ENCODE results near the gene PCYT2. TPM values are rescaled to one million over a fixed set of nuclear protein-coding genes. Genes with fewer than 3 reads are reported as not detected.
"Not testable (repeated sequence)": the region's sequence is repeated elsewhere in the genome, so short reads cannot be mapped to it uniquely, and the experiment has no call there.

The PCYT2 gene
- total RNA-seq, 4 donors from 2014 or later: 37.2 to 424 (median 77.1) TPM

DNA sequence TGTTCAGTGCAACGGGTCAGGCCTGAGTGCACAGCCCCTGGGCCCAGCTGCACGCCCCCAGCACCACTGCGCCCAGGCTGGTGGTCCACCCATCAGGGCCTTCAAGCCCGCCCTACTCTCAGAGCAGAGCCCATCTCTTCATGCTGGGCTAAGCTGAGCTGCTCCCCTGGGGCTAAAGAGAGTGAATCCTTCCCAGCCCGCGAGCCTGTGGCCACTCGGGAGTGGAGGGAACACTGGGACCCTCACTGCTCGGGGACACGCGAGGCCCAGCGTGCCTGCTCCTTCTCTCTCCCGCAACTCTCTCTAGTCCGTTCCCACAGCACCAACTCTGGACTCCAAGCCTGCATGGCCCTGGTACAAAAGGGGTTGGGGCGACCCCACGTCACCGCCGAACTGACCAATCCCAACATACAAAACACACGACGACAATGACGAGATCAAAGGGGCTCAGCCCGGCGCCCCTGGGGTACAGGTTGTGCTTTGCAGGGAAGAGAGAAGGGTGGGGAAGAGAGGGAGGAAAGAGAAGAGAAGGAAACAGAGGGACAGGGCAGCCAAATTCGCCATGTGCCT lies 10.9 kb upstream of the PCYT2 start:
- in situ Hi-C loops (cut with MboI; ENCODE audit: low pct_ligation_motif_present in 1 of 4, low pct_unique_long_range_greater_than_20kb in 1 of 4, low sequenced_read_pairs in 3 of 4): no loop called here
- Histone ChIP-seq H3K9me3 (no peaks in the 10 kb centered on the region), H3K4me1 (peaks cover 32 to 83% (median 74%) of the 10 kb centered on the region in 4 donors), H3K27me3 (no peaks in the 10 kb centered on the region), H3K36me3 (peaks cover 0 to 7% (median 1%) of the 10 kb centered on the region in 4 donors), H3K27ac (peak overlapping the region in 3 of 4 donors; percentile 75 to 99 (median 97)), H3K4me3 (no peak overlapping the region)
- DNase-seq: no peak
- TF ChIP-seq, protein P1, sequence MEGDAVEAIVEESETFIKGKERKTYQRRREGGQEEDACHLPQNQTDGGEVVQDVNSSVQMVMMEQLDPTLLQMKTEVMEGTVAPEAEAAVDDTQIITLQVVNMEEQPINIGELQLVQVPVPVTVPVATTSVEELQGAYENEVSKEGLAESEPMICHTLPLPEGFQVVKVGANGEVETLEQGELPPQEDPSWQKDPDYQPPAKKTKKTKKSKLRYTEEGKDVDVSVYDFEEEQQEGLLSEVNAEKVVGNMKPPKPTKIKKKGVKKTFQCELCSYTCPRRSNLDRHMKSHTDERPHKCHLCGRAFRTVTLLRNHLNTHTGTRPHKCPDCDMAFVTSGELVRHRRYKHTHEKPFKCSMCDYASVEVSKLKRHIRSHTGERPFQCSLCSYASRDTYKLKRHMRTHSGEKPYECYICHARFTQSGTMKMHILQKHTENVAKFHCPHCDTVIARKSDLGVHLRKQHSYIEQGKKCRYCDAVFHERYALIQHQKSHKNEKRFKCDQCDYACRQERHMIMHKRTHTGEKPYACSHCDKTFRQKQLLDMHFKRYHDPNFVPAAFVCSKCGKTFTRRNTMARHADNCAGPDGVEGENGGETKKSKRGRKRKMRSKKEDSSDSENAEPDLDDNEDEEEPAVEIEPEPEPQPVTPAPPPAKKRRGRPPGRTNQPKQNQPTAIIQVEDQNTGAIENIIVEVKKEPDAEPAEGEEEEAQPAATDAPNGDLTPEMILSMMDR (IDR thresholded peaks at IDR 0.05): no peak
- TF ChIP-seq POLR2A (IDR thresholded peaks at IDR 0.05) (no peak), EP300 (IDR thresholded peaks at IDR 0.05; ENCODE audit: low read depth) (no peak), POLR2AphosphoS5 (IDR thresholded peaks at IDR 0.05) (no peak)
- intact Hi-C loops (cut with DNase I; ENCODE audit: low total_unique reads): no loop called here
- WGBS, 2 donors (ENCODE audit: low coverage in 1 of 2): 95% methylated on average over 7 to 23 of the region's 23 CpGs

DNA sequence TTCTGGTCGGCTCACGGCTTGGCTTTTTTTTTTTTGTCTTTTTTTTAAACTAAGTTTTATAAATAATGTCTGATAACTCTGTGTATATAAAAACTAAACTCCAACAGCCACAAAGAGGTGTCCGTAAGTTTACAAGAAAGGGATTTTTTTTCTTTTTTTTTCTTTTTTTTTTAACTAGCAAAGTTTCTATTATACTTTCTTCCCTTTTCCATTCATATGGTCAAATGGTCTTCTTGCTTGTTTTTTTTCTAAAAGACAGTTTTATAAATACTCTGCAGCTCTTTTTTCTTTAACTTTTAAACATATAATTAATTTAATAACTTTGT lies 10.3 kb upstream of the PCYT2 start:
- no peak for DNase-seq
- Histone ChIP-seq H3K4me1 (peaks cover 38 to 89% (median 80%) of the 10 kb centered on the region in 4 donors), H3K36me3 (peaks cover 0 to 7% (median 1%) of the 10 kb centered on the region in 4 donors), H3K27me3 (no peaks in the 10 kb centered on the region), H3K4me3 (no peak overlapping the region), H3K9me3 (no peaks in the 10 kb centered on the region), H3K27ac (peak overlapping the region in 2 of 4 donors; percentile 0 to 7)
- TF ChIP-seq POLR2A (IDR thresholded peaks at IDR 0.05): no peak
- TF ChIP-seq, protein P1 (IDR thresholded peaks at IDR 0.05): no peak
- no peak for TF ChIP-seq EP300 (IDR thresholded peaks at IDR 0.05; ENCODE audit: low read depth)
- no peak for TF ChIP-seq POLR2AphosphoS5 (IDR thresholded peaks at IDR 0.05)
- WGBS, 2 donors (ENCODE audit: low coverage in 1 of 2): 81 to 84% methylated on average over 3 of the region's 3 CpGs
- in situ Hi-C loops (cut with MboI; ENCODE audit: low pct_ligation_motif_present in 1 of 4, low pct_unique_long_range_greater_than_20kb in 1 of 4, low sequenced_read_pairs in 3 of 4) (no loop called here), intact Hi-C loops (cut with DNase I; ENCODE audit: low total_unique reads) (no loop called here)

DNA sequence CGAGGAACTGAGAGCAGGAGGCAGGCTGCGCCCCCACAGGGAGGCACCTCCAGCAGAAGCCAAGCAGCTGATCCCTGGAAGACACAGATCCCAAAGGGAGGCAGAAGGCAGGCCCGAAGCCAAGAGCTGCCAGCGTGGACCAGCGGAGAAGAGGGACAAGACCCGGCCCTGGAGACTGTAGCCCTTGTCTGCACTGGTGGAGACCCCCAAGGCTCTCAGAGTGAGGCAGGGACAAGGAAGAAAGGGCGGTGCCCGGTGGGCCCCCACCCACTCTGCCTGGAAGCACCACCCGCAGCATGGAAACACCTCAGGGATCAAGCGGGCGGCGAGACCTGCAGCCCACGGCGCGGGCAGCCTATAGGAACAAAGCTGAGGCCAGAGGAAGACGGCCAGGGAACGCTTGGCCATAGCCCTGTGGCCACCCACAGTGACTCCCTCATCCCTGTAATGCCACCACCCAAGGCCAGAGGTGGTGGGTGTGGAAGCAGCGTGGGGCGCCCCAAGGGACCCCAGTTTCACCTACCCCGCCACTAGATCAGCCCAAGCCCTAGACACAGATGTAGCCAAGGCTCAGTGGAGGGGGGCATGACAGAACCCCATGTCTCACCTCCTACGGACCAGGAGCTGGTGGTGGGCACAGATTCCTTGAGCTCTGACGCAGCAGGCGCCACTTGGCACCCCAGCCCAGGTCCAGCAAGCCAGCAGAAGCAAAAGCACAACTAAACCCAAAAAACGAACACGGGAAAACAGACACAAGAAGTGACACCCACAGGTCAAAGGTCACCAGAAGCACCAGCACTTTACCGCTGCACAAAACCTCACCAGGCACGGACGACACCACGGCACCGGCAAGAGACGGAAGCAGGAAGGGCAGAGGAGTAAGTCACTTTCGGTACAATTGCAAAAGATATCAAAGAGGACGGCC lies 9.7 kb upstream of the PCYT2 start:
- Histone ChIP-seq H3K27me3 (no peaks in the 10 kb centered on the region), H3K4me1 (peaks cover 34 to 90% (median 76%) of the 10 kb centered on the region in 4 donors), H3K27ac (peak overlapping the region in 2 of 4 donors; percentile 7 to 89), H3K9me3 (no peaks in the 10 kb centered on the region), H3K4me3 (no peak overlapping the region), H3K36me3 (peaks cover 0 to 7% (median 1%) of the 10 kb centered on the region in 4 donors)
- in situ Hi-C loops (cut with MboI; ENCODE audit: low pct_ligation_motif_present in 1 of 4, low pct_unique_long_range_greater_than_20kb in 1 of 4, low sequenced_read_pairs in 3 of 4): no loop called here
- 74 to 85% methylated on average over 5 to 33 of the region's 33 CpGs for WGBS, 2 donors (ENCODE audit: low coverage in 1 of 2)
- TF ChIP-seq, protein P1 (IDR thresholded peaks at IDR 0.05): no peak
- TF ChIP-seq POLR2AphosphoS5 (IDR thresholded peaks at IDR 0.05) (no peak), POLR2A (IDR thresholded peaks at IDR 0.05) (no peak), EP300 (IDR thresholded peaks at IDR 0.05; ENCODE audit: low read depth) (no peak)
- intact Hi-C loops (cut with DNase I; ENCODE audit: low total_unique reads): no loop called here
- DNase-seq: no peak

DNA sequence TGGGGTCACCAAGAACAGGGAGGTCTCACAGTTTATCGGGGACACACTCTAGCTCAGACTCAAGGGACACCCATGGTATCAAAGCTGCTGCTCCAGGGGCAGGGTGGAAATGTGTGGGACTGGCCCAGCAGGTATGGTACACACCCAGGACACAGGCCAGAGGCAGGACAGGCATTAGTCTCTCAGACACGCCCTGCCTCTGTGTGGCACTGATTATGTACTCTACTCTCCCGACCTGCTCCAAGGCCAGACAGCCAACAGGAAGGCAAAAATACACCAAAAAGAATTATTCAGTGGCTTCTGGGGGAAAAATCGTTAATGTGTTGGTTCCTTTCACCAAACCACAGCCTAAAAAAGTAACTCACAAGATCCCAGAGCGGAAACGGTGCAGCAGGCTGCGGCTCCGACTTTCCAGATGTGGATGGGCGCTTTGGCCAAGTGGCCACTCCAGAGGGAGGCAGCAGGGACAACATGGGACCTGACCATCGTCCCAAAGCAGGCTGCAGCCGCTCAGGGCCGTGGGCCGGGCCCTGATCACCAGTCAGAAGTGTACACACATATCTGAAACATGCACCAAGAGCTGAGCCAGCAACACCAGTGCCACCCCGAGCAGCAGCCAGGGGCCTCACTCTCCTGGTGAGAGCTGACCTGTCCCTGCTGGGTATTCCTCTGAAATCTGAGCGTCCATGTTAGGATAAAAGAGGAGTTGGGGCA lies 7.8 kb upstream of the PCYT2 start:
- 73 to 74% methylated on average over 2 to 15 of the region's 15 CpGs for WGBS, 2 donors (ENCODE audit: low coverage in 1 of 2)
- H3K27me3 ChIP-seq: no peaks in the 10 kb centered on the region
- peaks cover 21 to 73% (median 57%) of the 10 kb centered on the region in 4 donors for H3K4me1 ChIP-seq
- no peaks in the 10 kb centered on the region for H3K9me3 ChIP-seq
- no peak overlapping the region for H3K4me3 ChIP-seq
- peak overlapping the region; percentile 88 to 92 (median 90) for H3K27ac ChIP-seq
- peak; percentile 85 for DNase-seq
- intact Hi-C loops (cut with DNase I; ENCODE audit: low total_unique reads): no loop called here
- TF ChIP-seq POLR2AphosphoS5 (IDR thresholded peaks at IDR 0.05) (peak in 2 of 3 donors; percentile 75 to 83), POLR2A (IDR thresholded peaks at IDR 0.05) (peak; percentile 78)
- TF ChIP-seq, protein P1 (IDR thresholded peaks at IDR 0.05): no peak
- H3K36me3 ChIP-seq: peaks cover 0 to 23% (median 8%) of the 10 kb centered on the region in 4 donors
- in situ Hi-C loops (cut with MboI; ENCODE audit: low pct_ligation_motif_present in 1 of 4, low pct_unique_long_range_greater_than_20kb in 1 of 4, low sequenced_read_pairs in 3 of 4): no loop called here

DNA sequence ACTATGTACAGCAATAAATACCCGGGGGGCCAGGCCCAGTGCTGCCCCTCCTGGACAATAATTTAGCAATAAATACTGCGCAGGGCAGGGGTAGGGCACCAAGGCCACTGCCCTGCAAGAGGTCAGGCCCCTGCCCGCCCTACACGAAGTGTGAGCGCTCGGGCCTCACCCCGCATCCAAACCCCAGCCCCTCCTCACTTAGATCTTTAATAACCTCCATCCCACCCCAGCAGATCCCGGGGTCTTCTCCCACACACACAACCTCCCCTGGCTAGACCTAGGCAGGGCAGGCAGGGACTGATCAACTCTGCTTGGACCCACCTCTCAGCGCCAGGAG lies 7.1 kb upstream of the PCYT2 start:
- Histone ChIP-seq H3K36me3 (peaks cover 0 to 30% (median 11%) of the 10 kb centered on the region in 4 donors), H3K4me1 (peaks cover 17 to 66% (median 50%) of the 10 kb centered on the region in 4 donors), H3K27ac (peak overlapping the region; percentile 88 to 92 (median 90)), H3K4me3 (peak overlapping the region in 3 of 4 donors; percentile 83 to 99 (median 90))
- H3K27me3 ChIP-seq; H3K9me3 ChIP-seq; in situ Hi-C loops (cut with MboI; ENCODE audit: low pct_ligation_motif_present in 1 of 4, low pct_unique_long_range_greater_than_20kb in 1 of 4, low sequenced_read_pairs in 3 of 4); DNase-seq; intact Hi-C loops (cut with DNase I; ENCODE audit: low total_unique reads): not testable (repeated sequence)
- 25% methylated on average over 9 of the region's 9 CpGs; no CpG with 5 or more reads in 1 of the 2 donors for WGBS, 2 donors (ENCODE audit: low coverage in 1 of 2)
